RWPE1 (cell line): ENCODE results near the gene HDAC8.

Experiments
- CTCF ChIA-PET: fragments of 350-600 bp; sonication (Branson Sonifier 250); formaldehyde crosslinking; extraction: SDS; loops from one replicate; lab custom pipeline; 2021; lab: Yijun Ruan, JAX
- POLR2A ChIA-PET: fragments of 400-600 bp; formaldehyde crosslinking; extraction: SDS; loops from one replicate; lab custom pipeline; 2020; ENCODE audit warnings: antibody characterized with exemption; ENCODE audit not compliant: low non-redundant PET; lab: Yijun Ruan, JAX
- DNase-seq: peaks from one replicate; pipeline ENCODE4 v3.0.0; 2012; ENCODE audit warnings: low spot score
- H3K27ac ChIP-seq: fragments of 450-650 bp; 2 replicates; pipeline ENCODE4 v1.5.1; 2017
- TF ChIP-seq, protein P1 (sequence below): fragments of 450-650 bp; conservative IDR thresholded peaks from 2 replicates; pipeline ENCODE4 v1.5.1; 2017; ENCODE audit warnings: low read depth, mild to moderate bottlenecking

Gene HDAC8

DNA sequence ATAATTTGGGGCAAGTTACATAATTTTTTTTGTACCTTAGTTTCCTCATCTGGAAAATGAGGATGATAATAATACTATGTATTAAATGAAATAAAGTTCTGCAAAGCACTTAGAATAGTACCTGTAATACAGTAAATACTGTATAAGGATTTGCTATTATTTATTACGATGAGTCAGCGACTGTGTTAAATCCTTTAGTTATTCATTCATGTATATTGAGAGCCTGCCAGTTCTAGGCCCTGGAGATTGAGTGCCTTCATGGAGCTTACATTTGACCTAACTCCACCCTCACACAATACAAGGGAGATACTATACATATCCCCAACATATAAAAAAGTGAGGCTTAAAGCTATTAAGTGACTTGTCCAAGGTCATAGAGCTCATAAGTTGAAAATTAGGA, 199.9 kb downstream of the HDAC8 start:
- no peak overlapping the region for H3K27ac ChIP-seq
- POLR2A ChIA-PET, result no interaction called here
- TF ChIP-seq, protein P1, sequence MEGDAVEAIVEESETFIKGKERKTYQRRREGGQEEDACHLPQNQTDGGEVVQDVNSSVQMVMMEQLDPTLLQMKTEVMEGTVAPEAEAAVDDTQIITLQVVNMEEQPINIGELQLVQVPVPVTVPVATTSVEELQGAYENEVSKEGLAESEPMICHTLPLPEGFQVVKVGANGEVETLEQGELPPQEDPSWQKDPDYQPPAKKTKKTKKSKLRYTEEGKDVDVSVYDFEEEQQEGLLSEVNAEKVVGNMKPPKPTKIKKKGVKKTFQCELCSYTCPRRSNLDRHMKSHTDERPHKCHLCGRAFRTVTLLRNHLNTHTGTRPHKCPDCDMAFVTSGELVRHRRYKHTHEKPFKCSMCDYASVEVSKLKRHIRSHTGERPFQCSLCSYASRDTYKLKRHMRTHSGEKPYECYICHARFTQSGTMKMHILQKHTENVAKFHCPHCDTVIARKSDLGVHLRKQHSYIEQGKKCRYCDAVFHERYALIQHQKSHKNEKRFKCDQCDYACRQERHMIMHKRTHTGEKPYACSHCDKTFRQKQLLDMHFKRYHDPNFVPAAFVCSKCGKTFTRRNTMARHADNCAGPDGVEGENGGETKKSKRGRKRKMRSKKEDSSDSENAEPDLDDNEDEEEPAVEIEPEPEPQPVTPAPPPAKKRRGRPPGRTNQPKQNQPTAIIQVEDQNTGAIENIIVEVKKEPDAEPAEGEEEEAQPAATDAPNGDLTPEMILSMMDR, result no peak
- DNase-seq, result no peak
- CTCF ChIA-PET, result interaction anchor here (0.6 kb wide), 1 partner anchor 8 kb away, joined by 4 read pairs; no protein-coding TSS in a partner anchor

DNA sequence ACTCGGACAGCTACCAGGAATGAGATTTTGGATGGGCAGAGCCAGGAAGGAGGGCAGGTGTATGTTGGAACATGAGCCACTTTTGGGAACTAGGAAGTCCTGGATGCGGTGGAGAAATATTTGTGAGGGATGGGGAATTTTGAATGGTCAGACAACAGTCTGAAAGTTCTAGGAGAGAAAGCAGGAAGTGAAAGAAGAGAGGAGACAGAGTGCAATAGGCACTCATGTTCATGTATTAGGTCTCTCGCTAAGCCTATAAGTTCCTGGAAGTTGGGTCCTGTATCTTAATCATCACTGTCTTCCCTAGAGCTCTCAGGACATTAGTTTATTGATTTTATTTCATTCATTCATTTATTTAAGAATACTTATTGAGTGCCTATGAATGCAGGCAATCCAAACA, 201.2 kb downstream of the HDAC8 start:
- no peak overlapping the region for H3K27ac ChIP-seq
- no peak for DNase-seq
- CTCF ChIA-PET, result no interaction called here
- POLR2A ChIA-PET, result interaction anchor here (0.6 kb wide), 1 partner anchor 699 kb away, joined by 4 read pairs; no protein-coding TSS in a partner anchor
- TF ChIP-seq, protein P1, result no peak

DNA sequence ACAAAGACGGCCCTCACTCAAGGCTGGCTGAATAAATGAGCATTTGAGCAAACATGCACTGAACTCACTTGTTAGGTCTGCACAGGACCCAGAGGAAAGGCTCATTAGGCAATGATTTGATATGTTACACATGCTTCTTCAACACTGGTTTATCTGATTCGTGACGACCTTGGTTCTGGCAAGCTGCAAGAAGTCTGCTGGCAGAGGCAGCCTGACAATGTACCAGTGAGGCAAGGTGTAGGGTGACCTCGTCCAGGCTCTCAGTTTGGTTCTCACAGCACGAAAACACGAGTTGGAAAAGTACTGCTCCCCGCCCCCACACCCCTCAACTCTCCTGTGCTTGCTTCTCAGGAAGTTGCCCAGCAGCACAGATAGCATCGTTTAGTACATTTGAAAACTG, 203.8 kb downstream of the HDAC8 start:
- DNase-seq, result no peak
- CTCF ChIA-PET, result no interaction called here
- POLR2A ChIA-PET, result no interaction called here
- no peak overlapping the region for H3K27ac ChIP-seq
- TF ChIP-seq, protein P1, result no peak

DNA sequence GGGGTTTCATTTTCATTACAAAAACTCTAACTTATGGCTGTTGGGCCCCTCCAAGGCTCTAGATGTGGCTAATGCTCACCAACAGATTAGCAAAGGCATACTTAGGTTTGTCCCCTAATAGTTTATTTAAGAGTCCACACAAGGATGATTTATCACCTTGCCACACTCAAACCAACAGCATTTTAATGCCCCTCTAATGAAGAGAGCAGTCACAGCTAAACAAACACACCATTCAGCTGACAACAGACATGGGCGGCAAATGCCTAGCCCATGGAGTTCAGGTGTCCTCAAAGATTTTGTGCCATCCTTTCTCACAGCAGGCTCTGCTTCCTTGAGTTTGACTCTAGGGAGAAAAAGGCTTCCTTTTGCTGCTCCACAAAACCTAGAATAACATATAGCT, 205.1 kb downstream of the HDAC8 start:
- TF ChIP-seq, protein P1, result no peak
- CTCF ChIA-PET, result no interaction called here
- DNase-seq, result no peak
- H3K27ac ChIP-seq, result no peak overlapping the region
- POLR2A ChIA-PET, result no interaction called here

DNA sequence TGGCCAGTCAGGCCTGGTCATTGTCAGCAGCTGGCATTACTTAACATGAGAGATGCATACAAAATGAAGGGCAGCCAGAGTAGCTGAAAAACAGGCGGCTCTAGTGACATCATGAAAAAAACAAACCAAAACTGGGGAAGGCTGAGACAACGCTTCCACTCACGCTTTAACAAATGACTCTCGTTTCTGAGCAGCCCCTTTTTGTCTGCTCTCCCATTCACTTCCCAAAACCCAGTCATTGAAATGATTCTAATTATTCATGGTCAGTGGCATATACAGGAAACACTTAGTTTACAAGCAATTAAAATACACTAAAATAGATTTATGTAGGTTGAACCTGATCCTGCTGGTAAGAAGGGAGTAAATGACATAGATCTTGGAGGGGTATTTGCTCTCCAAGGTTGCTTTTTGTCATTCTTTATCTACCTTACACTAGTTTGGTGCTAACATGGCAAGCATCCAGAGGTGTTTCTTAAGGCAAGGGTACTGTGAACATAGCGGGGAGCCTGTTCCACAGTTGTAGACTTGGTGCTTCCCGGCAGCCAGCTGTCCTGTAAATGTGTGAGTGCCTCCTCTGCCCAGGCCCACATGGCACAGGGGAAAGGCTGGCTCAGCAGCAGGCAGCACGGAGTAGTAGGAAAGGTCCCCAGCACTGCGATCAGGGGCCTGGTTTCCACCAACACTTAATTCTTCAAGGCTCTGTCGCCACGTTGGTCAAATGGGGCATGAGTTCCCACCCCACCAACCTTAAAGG, 205.8 kb downstream of the HDAC8 start:
- H3K27ac ChIP-seq, result no peak overlapping the region
- DNase-seq, result no peak
- CTCF ChIA-PET, result no interaction called here
- TF ChIP-seq, protein P1, result no peak
- POLR2A ChIA-PET, result no interaction called here

DNA sequence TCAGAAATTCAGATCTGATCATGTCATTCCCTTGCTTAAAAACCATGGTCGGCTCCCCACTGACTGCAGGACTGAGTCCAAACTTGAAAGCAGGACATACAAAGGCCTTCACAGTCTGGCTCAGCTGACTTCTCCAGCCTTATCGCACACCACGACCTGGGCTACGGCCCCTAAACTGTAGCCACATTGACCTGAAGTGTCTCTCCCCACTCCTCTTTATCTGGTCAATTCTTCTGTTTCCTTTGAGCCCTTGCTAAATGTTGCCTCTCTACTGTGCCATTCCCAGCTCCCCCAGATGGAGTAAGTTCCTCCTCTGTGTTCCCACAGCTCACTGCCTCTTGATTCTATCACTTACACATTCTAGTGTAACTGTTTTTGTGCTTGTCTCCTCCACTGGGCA, 206.5 kb downstream of the HDAC8 start:
- ChIA-PET POLR2A (no interaction called here), CTCF (no interaction called here)
- no peak for DNase-seq
- TF ChIP-seq, protein P1, result no peak
- no peak overlapping the region for H3K27ac ChIP-seq
